WTC11 (cell line): ENCODE data around the gene FNDC3B. TPM values are rescaled to one million over a fixed set of nuclear protein-coding genes. Genes with fewer than 3 reads are reported as not detected.

Experiments
- ATAC-seq: fragments of 200-7000 bp; cut with Tn5 transposase; 2 replicates; pipeline ENCODE4 v1.10.0; 2021; ENCODE audit warnings: mild to moderate bottlenecking, moderate library complexity
- CTCF ChIA-PET: fragments of 300-600 bp; sonication (Branson Sonifier 250); formaldehyde crosslinking; loops from one replicate; lab custom pipeline; 2021; ENCODE audit warnings: antibody characterized with exemption; lab: Charles Lee
- POLR2A ChIA-PET: fragments of 350-600 bp; sonication (Branson Sonifier 250); formaldehyde crosslinking; loops from one replicate; lab custom pipeline; 2021; ENCODE audit warnings: antibody characterized with exemption; lab: Charles Lee
- DNase-seq: peaks from one replicate; pipeline ENCODE4 v3.0.0; 2021; ENCODE audit warnings: low spot score
- H3K27ac Mint-ChIP-seq: 2 replicates; pipeline ENCODE4 v1.8.0; 2021; ENCODE audit warnings: mixed read lengths
- H3K27me3 Mint-ChIP-seq: 2 replicates; pipeline ENCODE4 v1.8.0; 2021; ENCODE audit warnings: low read depth, mild to moderate bottlenecking, moderate library complexity, mixed read lengths
- H3K36me3 Mint-ChIP-seq: 2 replicates; pipeline ENCODE4 v1.8.0; 2021; ENCODE audit warnings: mixed read lengths
- H3K4me1 Mint-ChIP-seq: 2 replicates; pipeline ENCODE4 v1.8.0; 2022; ENCODE audit warnings: mixed read lengths
- H3K4me3 Mint-ChIP-seq: 2 replicates; pipeline ENCODE4 v1.8.0; 2021; ENCODE audit warnings: mild to moderate bottlenecking, moderate library complexity, mixed read lengths
- H3K9me3 Mint-ChIP-seq: 2 replicates; pipeline ENCODE4 v1.8.0; 2021; ENCODE audit warnings: mixed read lengths
- AR ChIP-seq: fragments of 250-450 bp; sonication (Bioruptor Pico); IDR thresholded peaks from 2 replicates; pipeline ENCODE4 v1.9.0; 2021; ENCODE audit warnings: mild to moderate bottlenecking
- ATF1 ChIP-seq: sonication (generic); formaldehyde crosslinking; IDR thresholded peaks from 2 replicates; pipeline ENCODE4 v1.8.1; 2023; ENCODE audit warnings: mild to moderate bottlenecking, moderate library complexity, missing genetic modification reagents
- ETV6 ChIP-seq: sonication (generic); formaldehyde crosslinking; IDR thresholded peaks from 2 replicates; pipeline ENCODE4 v1.8.1; 2022; ENCODE audit warnings: mild to moderate bottlenecking, missing genetic modification reagents
- FOXJ3 ChIP-seq: sonication (generic); formaldehyde crosslinking; IDR thresholded peaks from 2 replicates; pipeline ENCODE4 v1.9.0; 2021; ENCODE audit warnings: missing genetic modification reagents, mild to moderate bottlenecking, borderline replicate concordance
- HMGXB4 ChIP-seq: sonication (generic); formaldehyde crosslinking; IDR thresholded peaks from 2 replicates; pipeline ENCODE4 v1.8.1; 2023; ENCODE audit warnings: mild to moderate bottlenecking, moderate library complexity, missing genetic modification reagents
- KAT7 ChIP-seq: sonication (generic); formaldehyde crosslinking; IDR thresholded peaks from 2 replicates; pipeline ENCODE4 v1.8.1; 2023; ENCODE audit warnings: missing genetic modification reagents, mild to moderate bottlenecking, borderline replicate concordance
- MLX ChIP-seq: sonication (generic); formaldehyde crosslinking; IDR thresholded peaks from 2 replicates; pipeline ENCODE4 v1.8.1; 2023; ENCODE audit warnings: mild to moderate bottlenecking, missing genetic modification reagents, moderate library complexity
- MYBL2 ChIP-seq: sonication (generic); formaldehyde crosslinking; IDR thresholded peaks from 2 replicates; pipeline ENCODE4 v1.8.1; 2023; ENCODE audit warnings: mild to moderate bottlenecking, moderate library complexity, missing genetic modification reagents
- NFE2L1 ChIP-seq: sonication (generic); formaldehyde crosslinking; IDR thresholded peaks from 2 replicates; pipeline ENCODE4 v1.8.1; 2023; ENCODE audit warnings: missing genetic modification reagents
- OVOL2 ChIP-seq: fragments of 250-450 bp; sonication (Bioruptor Pico); IDR thresholded peaks from 2 replicates; pipeline ENCODE4 v1.9.0; 2021; ENCODE audit warnings: mild to moderate bottlenecking, borderline replicate concordance
- TCF7 ChIP-seq: sonication (generic); formaldehyde crosslinking; IDR thresholded peaks from 2 replicates; pipeline ENCODE4 v1.8.0; 2022; ENCODE audit warnings: mild to moderate bottlenecking, low read depth, missing genetic modification reagents, moderate library complexity
- TP53 ChIP-seq: sonication (generic); formaldehyde crosslinking; IDR thresholded peaks from 2 replicates; pipeline ENCODE4 v1.8.1; 2023; ENCODE audit warnings: mild to moderate bottlenecking, missing genetic modification reagents
- ZNF263 ChIP-seq: sonication (generic); formaldehyde crosslinking; IDR thresholded peaks from 2 replicates; pipeline ENCODE4 v1.8.1; 2022; ENCODE audit warnings: low read depth, mild to moderate bottlenecking, moderate library complexity, missing genetic modification reagents
- ZSCAN18 ChIP-seq: fragments of 250-450 bp; sonication (Bioruptor Pico); IDR thresholded peaks from 2 replicates; pipeline ENCODE4 v2.1.2; 2022; ENCODE audit warnings: mild to moderate bottlenecking, moderate library complexity
- total RNA-seq: library from RNA; stranded (reverse); gene quantifications from 3 replicates; pipeline ENCODE4 v1.2.3, GENCODE V29; 2021
- TF ChIP-seq, protein P1 (sequence below): sonication (generic); formaldehyde crosslinking; IDR thresholded peaks from 2 replicates; pipeline ENCODE4 v1.8.0; 2023; ENCODE audit warnings: missing genetic modification reagents
- TF ChIP-seq, protein P2 (sequence below): sonication (generic); formaldehyde crosslinking; IDR thresholded peaks from 2 replicates; pipeline ENCODE4 v1.8.1; 2022; ENCODE audit warnings: mild to moderate bottlenecking, moderate library complexity, missing genetic modification reagents
- TF ChIP-seq, protein P3 (sequence below): sonication (generic); formaldehyde crosslinking; IDR thresholded peaks from 2 replicates; pipeline ENCODE4 v1.8.1; 2023; ENCODE audit warnings: mild to moderate bottlenecking, missing genetic modification reagents
- TF ChIP-seq, protein P4 (sequence below): fragments of 200-600 bp; IDR thresholded peaks from 2 replicates; pipeline ENCODE4 v1.8.0; 2022; ENCODE audit warnings: antibody characterized with exemption

Gene FNDC3B
- total RNA-seq, 1 experiment from 2014 or later, result 42.8 TPM

GRCh38 chr3:172249039-172249438 lies 209.7 kb downstream of the FNDC3B start:
- H3K27ac Mint-ChIP-seq, result peak overlapping the region; percentile 50; the same call in 1 of the 2 replicates
- H3K9me3 Mint-ChIP-seq, result peaks cover 1% of the 10 kb centered on the region; the same call in 1 of the 2 replicates
- H3K27me3 Mint-ChIP-seq, result no peaks in the 10 kb centered on the region
- ChIA-PET CTCF (no interaction called here), POLR2A (no interaction called here)
- no peak for TF ChIP-seq MYBL2 (CRISPR knock-in tag)
- TF ChIP-seq ETV6 (CRISPR knock-in tag), result no peak
- no peak for TF ChIP-seq ZSCAN18
- no peak for TF ChIP-seq ATF1 (CRISPR knock-in tag)
- no peak for TF ChIP-seq TP53 (CRISPR knock-in tag)
- no peak for TF ChIP-seq HMGXB4
- TF ChIP-seq, protein P1, sequence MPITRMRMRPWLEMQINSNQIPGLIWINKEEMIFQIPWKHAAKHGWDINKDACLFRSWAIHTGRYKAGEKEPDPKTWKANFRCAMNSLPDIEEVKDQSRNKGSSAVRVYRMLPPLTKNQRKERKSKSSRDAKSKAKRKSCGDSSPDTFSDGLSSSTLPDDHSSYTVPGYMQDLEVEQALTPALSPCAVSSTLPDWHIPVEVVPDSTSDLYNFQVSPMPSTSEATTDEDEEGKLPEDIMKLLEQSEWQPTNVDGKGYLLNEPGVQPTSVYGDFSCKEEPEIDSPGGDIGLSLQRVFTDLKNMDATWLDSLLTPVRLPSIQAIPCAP (CRISPR knock-in tag), result no peak
- TF ChIP-seq, protein P2, sequence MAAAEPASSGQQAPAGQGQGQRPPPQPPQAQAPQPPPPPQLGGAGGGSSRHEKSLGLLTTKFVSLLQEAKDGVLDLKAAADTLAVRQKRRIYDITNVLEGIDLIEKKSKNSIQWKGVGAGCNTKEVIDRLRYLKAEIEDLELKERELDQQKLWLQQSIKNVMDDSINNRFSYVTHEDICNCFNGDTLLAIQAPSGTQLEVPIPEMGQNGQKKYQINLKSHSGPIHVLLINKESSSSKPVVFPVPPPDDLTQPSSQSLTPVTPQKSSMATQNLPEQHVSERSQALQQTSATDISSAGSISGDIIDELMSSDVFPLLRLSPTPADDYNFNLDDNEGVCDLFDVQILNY (CRISPR knock-in tag), result no peak
- TF ChIP-seq KAT7, result no peak
- no peak for TF ChIP-seq NFE2L1
- TF ChIP-seq MLX (CRISPR knock-in tag), result no peak
- TF ChIP-seq AR (CRISPR knock-in tag), result no peak
- TF ChIP-seq, protein P3, sequence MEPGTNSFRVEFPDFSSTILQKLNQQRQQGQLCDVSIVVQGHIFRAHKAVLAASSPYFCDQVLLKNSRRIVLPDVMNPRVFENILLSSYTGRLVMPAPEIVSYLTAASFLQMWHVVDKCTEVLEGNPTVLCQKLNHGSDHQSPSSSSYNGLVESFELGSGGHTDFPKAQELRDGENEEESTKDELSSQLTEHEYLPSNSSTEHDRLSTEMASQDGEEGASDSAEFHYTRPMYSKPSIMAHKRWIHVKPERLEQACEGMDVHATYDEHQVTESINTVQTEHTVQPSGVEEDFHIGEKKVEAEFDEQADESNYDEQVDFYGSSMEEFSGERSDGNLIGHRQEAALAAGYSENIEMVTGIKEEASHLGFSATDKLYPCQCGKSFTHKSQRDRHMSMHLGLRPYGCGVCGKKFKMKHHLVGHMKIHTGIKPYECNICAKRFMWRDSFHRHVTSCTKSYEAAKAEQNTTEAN, result no peak
- no peak for TF ChIP-seq TCF7 (CRISPR knock-in tag)
- TF ChIP-seq OVOL2 (CRISPR knock-in tag), result no peak
- no peak for TF ChIP-seq FOXJ3 (CRISPR knock-in tag)
- TF ChIP-seq ZNF263 (CRISPR knock-in tag), result no peak
- TF ChIP-seq, protein P4, sequence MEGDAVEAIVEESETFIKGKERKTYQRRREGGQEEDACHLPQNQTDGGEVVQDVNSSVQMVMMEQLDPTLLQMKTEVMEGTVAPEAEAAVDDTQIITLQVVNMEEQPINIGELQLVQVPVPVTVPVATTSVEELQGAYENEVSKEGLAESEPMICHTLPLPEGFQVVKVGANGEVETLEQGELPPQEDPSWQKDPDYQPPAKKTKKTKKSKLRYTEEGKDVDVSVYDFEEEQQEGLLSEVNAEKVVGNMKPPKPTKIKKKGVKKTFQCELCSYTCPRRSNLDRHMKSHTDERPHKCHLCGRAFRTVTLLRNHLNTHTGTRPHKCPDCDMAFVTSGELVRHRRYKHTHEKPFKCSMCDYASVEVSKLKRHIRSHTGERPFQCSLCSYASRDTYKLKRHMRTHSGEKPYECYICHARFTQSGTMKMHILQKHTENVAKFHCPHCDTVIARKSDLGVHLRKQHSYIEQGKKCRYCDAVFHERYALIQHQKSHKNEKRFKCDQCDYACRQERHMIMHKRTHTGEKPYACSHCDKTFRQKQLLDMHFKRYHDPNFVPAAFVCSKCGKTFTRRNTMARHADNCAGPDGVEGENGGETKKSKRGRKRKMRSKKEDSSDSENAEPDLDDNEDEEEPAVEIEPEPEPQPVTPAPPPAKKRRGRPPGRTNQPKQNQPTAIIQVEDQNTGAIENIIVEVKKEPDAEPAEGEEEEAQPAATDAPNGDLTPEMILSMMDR, result no peak
- H3K4me3 Mint-ChIP-seq, result no peak overlapping the region
- H3K4me1 Mint-ChIP-seq, result peaks cover 37% of the 10 kb centered on the region
- H3K36me3 Mint-ChIP-seq, result peaks cover 14% of the 10 kb centered on the region
- DNase-seq, result no peak
- ATAC-seq, result no peak
